Activated CD8-positive, alpha-beta memory T cell treated with anti-CD3 and anti-CD28 coated beads for 1 hour (primary cell): ENCODE measurements around the gene UBXN10.
A peak's percentile ranks its signal among the peaks of the same experiment; 100 is the strongest.

Source experiments
- DNase-seq, 2 donors: peaks; one replicate each; pipeline ENCODE4 v3.0.0-alpha.2; 2020; ENCODE audit warnings: low read depth in 1 of 2; ENCODE audit errors: extremely low read depth in 1 of 2

The UBXN10 gene

DNA sequence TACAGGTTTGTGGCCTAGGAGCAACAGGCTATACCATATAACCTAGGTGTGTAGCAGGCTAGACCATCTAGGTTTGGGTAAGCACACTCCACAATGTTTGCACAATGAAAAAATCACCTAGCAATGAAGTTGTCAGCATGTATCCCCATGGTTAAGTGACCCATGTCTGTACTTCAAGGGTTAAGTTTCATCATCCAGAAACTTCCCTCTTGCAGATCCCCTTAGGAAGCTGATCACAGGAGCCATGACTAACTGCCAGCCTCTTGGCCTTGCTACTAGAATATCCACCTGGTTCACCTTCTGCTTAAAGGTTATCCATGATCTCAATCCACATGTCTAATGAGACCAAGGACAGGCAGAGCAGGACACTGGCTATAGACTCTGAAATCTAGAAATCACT lies 3.5 kb upstream of the UBXN10 start:
- DNase-seq = no peak

DNA sequence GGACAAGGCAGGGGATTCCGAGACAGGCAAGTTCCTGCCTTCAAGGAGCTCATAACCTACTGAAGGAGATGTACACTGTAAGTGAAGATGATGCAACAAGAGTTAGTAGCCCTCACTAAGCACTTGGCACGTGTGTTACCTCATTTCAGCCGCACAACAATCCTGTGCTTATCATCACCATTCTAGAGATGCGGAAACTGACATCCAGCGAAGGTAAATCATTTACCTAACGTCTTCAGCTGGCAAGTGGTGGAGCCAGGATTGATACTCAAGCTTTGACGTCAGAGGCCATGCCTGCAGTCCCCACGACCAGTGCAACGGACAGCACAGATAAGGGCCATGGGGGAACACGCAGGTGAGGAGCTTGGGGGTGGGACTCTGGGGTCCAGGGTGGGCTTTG lies 2.9 kb upstream of the UBXN10 start:
- DNase-seq = no peak

DNA sequence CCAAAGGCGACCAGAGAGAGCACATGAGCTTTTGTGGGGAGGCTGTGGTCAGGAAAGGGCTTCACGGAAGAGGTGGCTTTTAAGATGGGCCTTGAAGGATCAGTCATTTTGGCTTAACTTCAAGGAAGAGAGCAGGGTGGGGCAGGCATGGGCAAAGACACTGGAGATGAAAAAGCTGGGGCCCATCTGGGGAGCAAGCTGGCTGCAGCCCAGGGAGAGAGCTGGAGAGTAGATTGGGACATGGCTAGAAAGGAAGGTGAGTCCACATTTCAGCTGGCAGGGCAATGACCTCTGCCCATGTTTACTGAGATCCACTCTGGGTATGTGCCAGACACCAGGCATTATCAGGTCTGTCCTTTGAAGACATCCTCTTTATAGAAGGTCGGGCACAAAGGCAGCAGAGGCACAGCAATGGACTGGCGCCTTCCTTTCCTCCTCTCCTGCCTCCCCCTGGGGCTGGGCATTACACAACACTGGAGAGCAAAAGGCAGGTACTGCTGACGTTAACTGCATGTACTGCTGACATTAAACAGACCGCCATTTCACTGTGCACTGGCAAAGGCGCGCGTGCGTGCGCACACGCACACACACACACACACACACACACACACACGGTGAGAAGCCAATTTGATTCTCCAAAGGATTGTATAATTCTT lies 2.2 kb upstream of the UBXN10 start:
- no peak for DNase-seq

DNA sequence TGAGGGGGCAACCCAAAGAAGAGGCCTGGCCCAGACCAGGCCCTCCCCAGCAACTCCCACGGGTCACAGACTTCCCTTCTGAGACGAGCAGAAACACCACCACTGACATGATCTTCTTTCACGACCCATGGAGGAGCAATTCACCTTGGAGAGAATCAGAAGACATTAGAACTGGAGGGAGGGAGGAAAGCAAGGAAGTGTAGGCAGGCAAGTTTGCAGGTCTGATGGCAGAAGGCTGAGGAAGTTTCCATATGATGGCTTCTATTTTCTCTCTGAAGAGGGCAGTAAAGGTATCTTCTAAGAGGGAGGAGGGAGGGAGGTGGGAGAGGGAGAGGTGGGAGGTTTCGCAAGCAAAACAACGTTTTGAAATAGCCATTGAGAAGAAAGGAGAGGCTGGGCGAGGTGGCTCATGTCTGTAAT lies 1.4 kb upstream of the UBXN10 start:
- no peak for DNase-seq

DNA sequence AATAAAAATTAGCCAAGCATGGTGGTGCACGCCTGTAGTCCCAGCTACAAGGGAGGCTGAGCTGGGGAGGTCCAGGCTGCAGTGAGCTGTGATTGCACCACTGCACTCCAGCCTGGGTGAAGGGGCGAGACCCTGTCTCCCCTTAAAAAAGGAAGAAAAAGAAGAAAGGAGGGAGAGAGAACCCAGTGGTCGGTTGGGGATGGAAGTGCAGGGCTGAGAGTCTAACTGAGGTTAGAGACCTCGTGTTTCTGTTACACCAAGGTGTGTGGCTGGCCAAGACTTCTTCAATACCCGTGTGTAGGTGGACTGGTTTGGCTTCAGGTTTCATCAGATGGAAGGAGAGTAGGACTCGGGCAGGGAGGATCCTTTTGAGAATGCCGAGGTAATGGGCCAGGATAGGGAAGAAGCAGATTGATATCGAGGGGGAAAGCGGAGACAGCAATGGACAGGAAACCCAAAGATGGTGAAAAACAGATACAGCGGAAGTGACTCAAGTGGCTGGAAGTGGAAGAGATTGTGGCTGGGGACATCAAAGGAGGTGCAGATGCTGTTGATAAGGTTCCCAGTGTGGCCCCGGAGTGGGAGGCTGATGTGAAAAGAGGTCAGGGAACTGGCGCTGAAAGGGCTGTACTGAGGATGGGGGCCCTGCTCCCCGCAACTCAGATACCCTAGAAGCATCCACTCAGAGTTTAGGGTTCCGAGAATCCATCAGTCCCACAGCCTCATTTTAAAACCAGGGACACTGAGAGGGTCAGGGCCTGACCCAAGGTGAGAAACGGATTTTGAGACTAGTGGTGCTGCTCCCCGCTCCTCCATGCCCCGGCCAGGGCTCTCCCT lies 681 bp upstream of the UBXN10 start:
- no peak for DNase-seq

DNA sequence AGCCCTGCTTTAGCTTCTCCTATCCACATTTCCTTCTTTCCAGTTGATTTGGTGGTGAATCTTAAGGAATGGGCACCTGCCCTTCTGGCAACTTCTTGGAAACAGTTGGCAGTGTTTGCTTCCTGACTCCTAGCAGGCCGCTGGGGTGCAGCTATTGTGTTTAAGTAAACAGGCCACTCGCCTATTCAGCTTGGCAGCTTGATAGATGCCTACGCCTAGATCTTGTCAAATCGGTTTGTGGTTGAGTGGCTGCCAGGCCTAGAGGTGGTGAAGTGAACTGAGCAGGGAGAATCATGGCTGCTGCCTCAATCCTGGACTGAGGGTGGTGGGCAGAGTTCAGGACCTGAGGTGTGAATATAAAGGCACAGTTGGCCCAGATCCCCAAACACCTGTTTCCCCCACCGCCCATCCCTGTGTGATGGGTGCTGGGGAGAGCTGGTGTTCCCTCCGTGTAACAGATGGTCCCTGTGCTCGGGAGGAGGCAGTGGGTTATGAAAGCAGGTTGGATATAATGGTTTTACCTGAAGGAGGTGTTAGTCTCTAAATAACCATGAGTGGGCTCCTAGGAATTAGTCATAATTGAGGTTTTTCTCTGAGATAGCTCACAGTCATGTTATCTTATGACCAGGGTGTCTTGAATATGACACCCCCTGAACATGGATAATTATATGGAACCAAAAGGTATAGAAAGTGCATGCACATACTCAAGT lies 1.4 kb downstream of the UBXN10 start:
- DNase-seq = no peak

DNA sequence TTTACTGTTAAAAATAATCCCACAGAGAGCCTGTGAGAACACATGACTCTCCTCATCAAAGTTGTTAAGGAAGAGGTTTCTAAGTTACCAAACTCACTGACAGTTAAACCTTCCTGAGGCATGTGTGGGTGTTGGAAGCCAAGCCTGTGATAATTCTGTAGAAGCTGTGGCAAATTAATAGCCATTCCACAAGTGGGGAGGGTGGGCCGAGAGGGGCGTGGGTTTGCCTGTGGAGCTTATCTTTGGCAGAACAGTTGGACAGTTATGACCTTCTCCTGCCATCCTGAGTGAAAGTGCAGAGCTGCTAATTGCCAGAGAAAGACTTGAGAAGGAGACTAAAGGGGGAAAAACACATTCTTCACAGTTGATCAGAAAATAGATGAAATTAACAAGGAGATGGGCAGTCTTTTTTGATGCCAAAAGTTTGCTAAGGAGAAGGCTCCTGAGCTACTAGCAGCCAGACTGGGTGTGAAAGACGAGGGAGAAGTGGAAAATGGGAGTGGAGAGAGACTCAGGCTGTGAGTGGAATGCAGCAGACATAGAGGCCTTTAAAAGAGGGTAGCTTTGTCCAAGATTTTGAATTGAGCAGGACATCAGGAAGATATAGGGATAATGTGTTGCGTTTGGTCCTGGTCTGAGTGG lies 2.0 kb downstream of the UBXN10 start:
- DNase-seq = no peak

DNA sequence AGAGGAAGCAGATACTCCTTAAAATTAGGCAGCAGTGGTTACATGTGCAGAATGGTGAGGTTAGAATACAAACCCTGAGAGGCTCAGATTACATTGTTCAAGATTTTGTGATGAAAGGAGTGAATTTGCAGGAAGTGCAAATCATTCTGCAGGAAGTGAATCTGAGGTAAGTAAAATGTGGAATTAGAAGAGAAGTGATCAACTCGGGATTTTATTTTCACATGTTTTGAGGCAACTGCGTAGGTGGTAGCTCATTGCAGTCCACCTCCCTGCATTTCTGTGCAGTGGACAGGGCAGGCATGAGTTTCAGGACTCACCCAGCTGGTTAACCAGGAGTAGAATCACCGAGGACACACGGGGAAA lies 2.5 kb downstream of the UBXN10 start:
- no peak for DNase-seq

DNA sequence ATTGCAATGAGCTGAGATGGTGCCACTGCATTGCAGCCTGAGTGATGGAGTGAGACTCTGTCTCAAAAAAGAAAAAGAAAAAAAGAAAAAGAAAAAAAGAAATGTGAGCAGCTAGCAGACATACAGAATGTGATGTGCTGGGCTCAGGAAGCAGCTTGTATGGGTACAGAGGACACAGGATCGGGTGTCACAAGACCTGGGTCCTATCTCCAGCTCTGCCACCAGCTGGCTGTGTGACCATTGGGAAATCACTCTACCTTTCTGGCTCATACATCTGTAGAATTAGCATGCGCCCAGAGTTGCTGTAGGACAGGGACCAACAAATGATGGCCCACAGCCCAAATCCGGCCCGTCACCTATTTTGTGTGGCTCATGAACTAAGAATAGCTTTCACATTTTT lies 3.8 kb downstream of the UBXN10 start:
- DNase-seq = no peak

DNA sequence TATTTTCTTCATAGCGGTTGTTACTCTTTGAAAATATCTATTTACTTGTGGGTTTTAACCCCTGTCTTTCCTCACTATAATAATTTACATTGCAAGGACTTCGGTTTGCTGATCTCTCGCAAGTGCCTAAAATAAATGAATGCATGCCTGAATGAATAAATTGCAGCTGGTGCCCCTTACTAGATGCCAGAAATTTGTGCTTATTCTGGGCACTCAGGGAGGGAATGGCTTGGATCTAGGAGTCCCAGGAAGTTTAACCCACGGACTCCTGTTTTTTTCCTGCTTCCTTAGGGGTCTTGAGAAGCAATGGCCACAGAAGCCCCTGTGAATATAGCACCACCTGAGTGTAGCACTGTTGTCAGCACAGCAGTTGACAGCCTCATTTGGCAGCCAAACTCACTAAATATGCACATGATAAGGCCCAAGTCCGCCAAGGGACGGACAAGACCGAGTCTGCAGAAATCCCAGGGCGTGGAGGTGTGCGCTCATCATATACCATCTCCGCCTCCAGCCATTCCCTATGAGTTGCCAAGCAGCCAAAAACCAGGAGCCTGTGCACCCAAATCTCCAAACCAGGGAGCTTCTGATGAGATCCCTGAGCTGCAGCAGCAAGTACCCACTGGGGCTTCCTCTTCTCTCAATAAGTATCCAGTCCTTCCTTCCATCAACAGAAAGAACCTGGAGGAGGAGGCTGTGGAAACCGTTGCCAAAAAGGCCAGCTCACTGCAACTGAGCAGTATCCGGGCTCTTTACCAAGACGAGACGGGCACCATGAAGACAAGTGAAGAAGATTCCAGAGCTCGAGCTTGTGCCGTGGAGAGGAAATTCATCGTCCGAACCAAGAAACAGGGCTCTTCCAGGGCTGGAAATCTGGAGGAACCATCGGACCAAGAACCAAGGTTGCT lies 4.6 kb downstream of the UBXN10 start:
- DNase-seq = no peak

DNA sequence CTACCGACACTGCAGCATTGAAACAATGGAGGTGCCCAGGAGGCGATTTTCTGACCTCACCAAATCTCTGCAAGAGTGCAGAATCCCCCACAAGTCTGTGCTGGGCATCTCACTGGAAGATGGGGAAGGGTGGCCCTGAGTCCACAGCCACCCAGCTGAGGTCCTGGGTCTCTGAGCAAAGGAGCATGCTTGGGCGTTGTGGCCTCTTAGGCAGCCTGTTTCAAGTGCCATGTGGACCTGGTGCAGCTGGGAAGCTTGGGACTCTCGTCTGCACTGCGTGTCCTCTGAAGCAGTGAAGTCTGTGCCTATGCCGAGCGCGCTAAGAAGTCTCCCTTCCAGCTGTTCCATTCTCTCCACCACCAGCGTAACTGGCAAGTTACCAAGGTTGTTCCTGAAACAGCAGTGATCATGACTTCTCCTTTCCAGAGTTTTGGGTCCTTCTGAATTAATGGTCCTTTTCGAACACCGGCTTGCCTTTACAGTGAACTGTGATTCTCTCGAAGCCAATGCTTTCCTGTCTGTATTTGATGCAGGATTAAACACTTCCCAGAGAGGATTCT lies 5.5 kb downstream of the UBXN10 start:
- DNase-seq = no peak

DNA sequence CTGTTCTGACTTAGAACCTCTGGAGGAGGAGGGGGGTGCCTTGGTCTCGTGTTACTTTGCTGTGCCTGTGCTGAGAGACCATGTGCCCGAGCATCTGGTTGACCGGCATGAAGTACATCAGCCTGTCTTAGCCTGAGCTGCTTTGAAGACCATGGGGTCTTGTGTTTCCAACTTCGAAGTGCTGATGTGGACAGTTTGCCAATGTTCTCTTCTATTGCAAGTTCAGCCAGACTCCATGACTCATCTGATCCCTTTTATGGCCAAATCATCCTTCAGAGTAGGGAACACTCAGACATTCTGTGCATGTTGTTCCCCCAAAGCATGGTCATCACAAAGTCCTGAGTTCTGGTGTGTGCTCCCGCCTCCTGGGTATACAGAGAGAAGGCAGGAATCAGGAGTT lies 6.5 kb downstream of the UBXN10 start:
- DNase-seq = no peak

DNA sequence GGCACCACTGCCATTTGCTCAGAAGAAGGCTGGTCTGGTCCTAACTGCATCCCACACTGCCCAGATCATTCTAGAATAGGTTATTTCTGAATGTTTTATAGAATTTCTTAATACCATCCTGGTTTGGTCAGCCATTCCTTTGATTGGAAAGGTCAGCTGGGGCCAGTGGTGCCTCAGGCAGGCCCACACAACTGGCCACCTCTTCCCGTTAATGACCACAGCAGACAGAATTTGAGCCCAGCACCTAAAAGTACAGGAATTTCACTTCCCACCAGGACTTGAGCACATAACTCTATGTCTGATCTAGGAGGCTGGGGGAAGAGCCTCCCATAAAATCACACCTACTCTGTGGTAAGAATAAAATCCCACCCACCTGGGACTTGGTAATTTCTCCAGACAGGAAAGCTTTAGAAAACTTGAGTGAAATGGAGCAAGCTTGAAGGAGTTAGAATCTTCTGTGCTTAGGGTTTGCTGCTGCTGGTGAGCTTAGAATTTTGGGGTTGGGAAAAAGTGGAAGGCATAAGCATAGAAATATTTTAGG lies 7.0 kb downstream of the UBXN10 start:
- DNase-seq = no peak

DNA sequence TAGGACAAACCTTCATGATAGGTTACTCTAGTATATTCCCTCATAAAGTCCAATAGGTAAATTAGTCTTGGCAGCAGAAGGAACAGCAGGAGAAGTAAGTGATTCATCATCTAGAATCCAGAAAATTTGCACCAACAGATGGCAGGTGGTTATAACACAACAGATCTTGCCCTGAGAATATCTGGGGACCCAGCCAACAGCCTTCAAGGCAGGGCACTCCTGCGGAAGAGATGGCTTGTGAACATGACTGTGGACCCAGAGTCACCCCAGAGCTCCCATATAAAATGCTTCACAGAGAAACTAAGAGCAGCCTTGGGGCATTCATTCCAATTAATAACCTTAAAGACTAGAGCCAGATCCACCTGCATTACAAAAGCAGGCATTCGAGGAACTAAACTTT lies 8.3 kb downstream of the UBXN10 start:
- DNase-seq = no peak

DNA sequence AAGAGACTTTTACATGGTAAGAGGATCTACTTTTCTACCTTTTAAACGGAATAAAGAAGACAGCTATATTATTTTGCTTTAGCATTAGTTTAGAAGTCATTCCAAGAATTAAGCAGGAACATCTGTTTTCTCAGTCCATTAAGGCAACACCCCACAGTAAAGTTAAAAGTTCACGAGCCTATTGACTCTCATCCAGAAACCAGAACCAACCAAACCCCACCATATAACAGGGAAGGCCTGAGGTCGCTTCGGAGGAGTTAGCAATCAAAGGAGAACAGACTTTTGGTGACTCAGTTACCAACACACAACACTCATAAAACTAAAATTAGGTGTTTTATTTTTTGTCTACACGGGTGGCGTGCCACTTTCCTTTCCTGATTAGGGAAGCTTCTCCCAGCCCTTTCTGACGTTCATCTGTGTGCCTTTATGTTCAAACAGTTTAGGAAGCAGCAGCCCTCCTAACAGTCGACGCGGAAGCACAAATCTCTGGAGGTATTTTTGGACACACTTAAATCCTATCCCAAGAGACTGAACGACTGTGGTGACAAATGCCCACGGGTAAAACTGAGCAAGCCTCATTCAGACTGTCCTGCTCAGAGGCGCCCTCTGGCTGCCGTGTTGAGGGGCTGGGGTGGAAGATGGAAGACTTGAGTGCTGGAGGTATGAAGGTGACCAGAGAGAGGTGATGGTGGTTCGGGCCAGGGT lies 9.0 kb downstream of the UBXN10 start:
- DNase-seq = peak in 1 of 2 donors; percentile 54

DNA sequence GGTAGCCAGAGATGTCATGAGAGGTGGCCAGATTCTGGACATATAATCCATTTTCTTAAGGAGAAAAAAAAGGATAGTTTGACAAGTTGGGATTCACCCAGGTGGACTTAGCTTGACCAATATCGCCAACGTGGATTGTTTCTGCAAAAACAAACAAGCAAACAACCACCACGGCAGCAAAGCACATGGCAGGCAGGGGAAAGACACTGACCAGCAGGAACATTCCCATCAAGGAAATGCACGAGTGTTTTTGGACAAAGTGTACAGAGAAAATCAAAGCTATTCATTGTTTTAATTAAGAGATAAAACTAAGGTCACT lies 9.5 kb downstream of the UBXN10 start:
- DNase-seq = no peak

DNA sequence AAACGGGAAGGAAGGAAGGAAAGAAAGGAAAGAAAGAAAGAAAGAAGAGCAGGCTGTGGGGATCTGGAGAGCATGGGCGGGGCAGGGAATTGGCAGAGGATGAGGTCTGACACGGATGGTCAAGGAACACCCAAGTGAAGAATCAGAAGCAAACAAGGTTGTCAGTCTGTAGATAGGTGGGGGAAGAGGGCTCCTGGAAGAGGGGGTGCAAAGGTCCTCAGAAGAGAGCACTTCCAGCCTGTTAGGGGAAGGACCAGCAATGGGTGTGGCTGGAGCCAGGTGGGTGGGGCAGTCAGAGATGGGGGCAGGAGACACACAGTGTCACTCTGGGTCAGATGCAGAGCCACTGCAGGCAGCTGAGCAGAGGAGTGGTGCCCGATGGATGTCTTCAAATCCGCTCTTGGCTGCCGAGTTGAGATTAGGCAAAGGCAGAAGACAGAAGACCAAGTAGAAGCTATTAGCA lies 11.5 kb downstream of the UBXN10 start:
- no peak for DNase-seq

DNA sequence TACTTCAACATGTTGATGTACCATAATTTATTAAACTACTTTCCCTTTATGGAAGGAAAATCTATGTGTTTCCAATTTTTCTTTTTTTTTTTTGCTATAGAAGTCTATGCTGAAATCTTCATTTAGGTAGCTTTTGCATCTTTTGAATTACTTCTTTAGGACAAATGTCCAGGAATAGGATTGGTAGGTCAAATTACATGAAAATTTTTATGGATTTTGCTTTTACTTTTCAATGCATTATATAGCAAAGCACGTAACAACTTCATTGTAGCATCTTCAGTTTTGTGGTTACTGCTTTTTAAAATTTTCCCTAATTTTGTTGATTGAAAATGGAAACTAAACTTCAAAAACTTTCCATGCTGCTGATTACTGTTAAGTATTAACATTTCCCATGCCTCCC lies 12.4 kb downstream of the UBXN10 start:
- DNase-seq = no peak

DNA sequence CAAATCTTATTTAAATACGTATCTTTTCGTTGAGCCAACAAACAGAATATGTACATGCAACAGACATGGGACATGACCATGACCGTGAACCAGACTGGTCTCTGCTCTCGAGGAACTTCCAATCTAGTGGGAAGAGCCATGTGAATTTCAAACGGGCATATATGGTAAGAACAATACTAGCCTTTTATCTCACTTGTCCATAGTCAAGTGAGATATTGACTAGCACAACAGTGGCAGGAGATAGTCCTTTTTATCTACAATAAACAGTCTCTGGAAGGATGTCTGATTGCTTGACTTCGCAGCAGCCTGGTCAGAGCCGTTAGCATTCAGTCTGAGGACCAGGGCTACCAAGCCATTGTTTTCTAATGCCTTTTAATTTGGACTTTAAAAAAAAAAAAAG lies 13.0 kb downstream of the UBXN10 start:
- DNase-seq = no peak
